ENCODE results near the gene ANKRD30B.
"Not testable (repeated sequence)": the region's sequence is repeated elsewhere in the genome, so short reads cannot be mapped to it uniquely, and the experiment has no call there.

ANKRD30B gene

GRCh38 chr18:14747513-14748474 lies at the start of gene ANKRD30B:
ANKRD30B (plus strand) TSS chr18:14748172; CDS start chr18:14748420, 248 bp downstream.
- DNase-seq, result no peak

DNA sequence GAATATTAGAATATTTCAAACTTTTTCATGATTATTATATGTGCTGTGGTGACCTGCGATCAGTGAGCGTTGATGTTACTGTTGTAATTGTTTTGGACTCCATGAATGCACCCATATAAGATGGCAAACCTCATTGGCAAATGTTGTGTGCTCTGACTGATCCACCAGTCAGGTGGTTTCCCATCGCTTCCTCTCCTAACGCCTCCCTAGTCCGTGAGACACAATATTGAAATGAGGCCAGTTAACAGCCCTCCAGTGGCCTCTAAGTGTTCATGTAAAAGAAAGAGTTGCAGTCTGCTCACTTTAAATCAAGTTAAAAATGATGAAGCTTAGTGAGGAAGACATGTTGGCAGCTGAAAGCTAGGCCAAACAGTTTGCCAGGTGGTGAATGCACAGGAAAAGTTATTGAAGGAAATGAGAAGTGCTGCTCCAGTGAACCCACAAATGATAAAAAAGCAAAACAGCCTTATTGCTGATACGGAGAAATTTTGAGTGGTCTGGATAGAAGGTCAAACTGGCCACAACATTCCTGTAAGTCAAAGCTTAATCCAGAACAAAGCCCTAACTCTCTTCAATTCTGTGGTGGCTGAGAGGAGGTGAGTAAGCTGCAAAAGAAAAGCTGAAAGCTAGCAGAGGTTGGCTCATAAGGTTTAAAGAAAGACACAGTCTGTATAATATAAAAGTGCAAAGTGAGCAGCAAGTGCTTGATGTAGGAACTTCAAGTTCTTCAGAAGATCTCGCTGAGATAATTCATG lies 46.5 kb upstream of the ANKRD30B start:
- DNase-seq, result not testable (repeated sequence)

- not testable (repeated sequence) for DNase-seq
Observed at GRCh38 chr18:14709761-14710160, 38.2 kb upstream of the ANKRD30B start.

- DNase-seq, result not testable (repeated sequence)
Observed at GRCh38 chr18:14721569-14721968, 26.4 kb upstream of the ANKRD30B start.

DNA sequence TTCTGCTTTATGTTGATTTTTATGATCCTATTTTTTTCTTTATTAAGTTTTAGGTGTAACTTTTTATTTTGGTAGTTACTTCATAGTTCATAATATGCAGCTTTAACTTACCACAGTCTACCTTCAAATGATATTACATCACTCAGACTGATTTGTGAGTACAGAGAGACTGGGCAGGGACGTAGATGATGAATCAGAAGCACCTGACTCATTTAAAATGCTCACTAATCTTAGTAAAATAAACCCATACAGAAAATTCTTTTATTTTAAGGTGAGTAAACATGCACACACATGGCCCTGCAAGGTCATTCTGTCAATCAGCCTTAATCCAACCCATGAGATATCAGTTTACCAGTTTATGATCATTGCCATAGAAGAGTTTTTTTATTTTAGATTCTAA lies 8.9 kb upstream of the ANKRD30B start:
- DNase-seq, result not testable (repeated sequence)

DNA sequence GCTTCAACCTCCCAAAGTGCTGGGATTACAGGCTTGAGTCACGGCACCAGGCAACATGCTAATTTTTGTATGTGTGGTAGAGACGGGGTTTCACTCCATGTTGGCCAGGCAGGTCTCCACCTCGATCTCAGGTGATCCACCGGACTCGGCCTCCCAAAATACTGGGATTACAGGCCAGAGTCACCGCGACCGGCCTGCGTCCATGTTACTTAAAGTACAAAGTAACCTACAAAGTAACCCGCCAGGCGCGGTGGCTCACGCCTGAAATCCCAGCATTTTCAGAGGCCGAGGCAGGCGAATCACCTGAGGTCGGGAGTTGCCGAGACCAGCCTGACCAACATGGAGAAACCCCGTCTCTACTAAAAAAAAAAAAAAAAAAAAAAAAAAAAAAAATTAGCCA lies 1.1 kb upstream of the ANKRD30B start:
- DNase-seq, result no peak

- no peak for DNase-seq
Observed at GRCh38 chr18:14748496-14748895, 524 bp downstream of the ANKRD30B start.

- not testable (repeated sequence) for DNase-seq
Observed at GRCh38 chr18:14763566-14763965, 15.6 kb downstream of the ANKRD30B start.

- no peak for DNase-seq
Observed at GRCh38 chr18:14767474-14767873, 19.5 kb downstream of the ANKRD30B start.

GRCh38 chr18:14768241-14768640 lies 20.3 kb downstream of the ANKRD30B start:
- no peak for DNase-seq

- DNase-seq, result no peak
Observed at GRCh38 chr18:14769381-14769780, 21.4 kb downstream of the ANKRD30B start.

GRCh38 chr18:14776801-14777200 lies 28.8 kb downstream of the ANKRD30B start:
- no peak for DNase-seq

DNA sequence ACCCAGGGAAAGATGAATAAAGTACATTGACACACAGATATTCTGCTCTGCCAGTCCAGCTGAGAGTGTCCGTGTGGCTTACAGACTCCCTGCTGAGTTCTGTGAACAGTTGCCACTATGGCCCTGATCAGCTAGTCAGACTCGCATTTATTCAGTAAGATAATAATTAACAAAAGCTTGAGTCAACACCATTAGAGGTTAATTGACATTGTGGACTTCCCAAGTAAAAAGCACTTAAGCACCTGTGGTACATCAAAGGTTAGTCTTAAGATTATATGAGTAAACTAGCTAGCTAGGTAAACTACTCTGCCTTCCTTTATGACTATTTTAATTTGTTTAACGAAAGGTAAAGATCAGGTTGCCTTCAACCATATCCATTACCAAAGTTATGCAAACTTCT lies 33.7 kb downstream of the ANKRD30B start:
- no peak for DNase-seq

GRCh38 chr18:14784133-14784532 lies 36.2 kb downstream of the ANKRD30B start:
- DNase-seq, result no peak

DNA sequence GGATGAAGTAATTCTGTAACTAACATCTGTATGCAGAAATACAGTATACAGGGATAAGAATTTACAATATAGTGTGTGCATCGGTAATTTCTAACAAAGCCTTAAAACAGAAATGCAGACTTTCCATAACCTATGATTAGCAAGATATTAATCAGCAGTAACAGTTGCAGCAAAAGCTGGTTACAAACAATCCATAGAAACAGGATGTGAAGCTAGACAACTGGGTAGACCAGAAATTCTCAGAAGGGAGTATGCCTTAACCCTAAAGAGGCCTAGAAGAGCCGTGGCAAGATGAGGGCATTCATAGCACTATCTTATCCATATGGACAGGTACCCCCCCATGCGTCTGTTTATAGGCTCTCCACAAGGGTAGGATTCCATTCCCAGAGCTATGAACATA lies 48.9 kb downstream of the ANKRD30B start:
- not testable (repeated sequence) for DNase-seq

DNA sequence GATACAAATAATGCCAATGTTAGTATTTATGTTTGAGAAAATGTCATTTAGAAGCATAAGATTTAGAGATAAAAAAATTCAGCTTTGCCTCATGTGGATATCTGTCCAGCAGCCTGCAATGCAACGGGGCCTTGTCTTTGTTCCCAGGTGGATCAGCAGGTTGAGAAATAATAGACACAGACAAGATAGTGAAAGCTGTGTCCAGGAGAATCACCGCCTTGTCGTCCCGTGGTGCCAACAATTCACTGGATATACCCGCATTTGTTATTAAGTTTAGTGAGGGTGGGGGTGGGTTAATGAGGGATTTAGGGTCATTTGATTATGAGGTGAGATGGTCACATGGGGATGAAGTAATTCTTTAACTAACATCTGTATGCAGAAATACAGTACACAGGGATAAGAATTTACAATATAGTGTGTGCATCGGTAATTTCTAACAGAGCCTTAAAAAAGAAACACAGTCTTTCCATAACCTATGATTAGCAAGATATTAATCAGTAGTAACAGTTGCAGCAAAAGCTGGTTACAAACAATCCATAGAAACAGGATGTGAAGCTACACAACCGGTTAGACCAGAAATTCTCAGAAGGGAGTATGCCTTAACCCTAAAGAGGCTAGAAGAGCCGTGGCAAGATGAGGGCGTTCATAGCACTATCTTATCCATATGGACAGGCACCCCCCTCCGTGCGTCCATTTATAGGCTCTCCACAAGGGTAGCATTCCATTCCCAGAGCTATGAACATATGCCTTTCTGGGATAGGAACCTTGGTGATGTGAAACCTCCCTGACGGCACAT lies 50.2 kb downstream of the ANKRD30B start:
- not testable (repeated sequence) for DNase-seq

DNA sequence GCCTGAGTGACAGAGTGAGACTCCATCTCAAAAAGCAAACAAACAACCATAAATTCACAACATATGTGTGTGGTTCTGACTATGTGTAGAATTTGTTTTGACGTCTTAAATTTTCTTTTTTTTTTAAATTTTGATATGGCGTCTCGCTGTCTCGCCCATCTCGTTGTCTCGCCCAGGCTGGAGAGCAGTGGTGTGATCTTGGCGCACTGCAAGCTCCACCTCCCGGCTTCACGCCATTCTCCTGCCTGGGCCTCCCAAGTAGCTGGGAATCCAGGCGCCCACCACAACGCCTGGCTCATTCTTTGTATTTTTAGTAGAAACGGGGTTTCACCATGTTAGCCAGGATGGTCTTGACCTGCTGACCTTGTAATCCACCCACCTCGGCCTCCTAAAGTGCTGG lies 63.1 kb downstream of the ANKRD30B start:
- DNase-seq, result not testable (repeated sequence)

DNA sequence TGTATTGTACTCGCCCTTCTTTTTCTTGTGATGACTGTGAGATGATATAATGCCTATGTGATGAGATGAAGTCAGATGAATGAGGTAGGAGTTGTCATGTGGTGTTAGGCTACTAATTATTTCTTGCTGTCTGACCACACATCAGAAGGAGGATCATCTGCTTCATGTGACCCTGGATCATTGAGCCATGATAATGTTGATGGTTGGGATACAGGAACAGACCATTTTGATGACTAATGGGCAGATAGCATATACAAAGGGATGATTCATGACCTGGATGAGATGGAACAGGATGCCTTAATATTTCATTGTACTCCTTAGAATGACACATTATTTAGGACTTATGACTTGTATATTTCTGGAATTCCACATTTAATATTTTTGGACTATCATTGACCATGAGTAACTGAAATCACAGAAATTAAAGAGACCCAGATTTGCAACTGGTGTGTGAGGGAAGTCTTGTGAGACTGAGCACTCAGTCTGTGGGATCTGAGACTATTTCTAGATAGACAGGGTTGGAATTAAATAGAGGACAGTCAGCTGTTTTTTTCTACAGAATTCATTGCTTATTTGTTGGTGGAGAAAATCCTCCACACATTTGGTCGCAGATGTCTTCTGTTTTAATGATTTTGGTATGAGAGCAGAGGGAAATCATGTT lies 79.1 kb downstream of the ANKRD30B start:
- not testable (repeated sequence) for DNase-seq

GRCh38 chr18:14841607-14842006 lies 93.6 kb downstream of the ANKRD30B start:
- not testable (repeated sequence) for DNase-seq

GRCh38 chr18:14851533-14851932 lies 103.6 kb downstream of the ANKRD30B start:
- not testable (repeated sequence) for DNase-seq

GRCh38 chr18:14855634-14856033 lies 107.7 kb downstream of the ANKRD30B start:
- DNase-seq, result not testable (repeated sequence)

GRCh38 chr18:14856256-14856655 lies 108.3 kb downstream of the ANKRD30B start:
- not testable (repeated sequence) for DNase-seq

All from NCI-H1694 treated with DMSO at 0.1 percent for 48 hours (cell line).